Endothelial cell of umbilical vein (primary cell): ENCODE results near the gene DMXL1.

ENCODE experiments used
- EZH2 ChIP-seq: IDR thresholded peaks from 2 replicates; pipeline ENCODE4 v1.6.1; 2012; ENCODE audit warnings: borderline replicate concordance, low read depth, mild to moderate bottlenecking, moderate library complexity, low read length, inconsistent platforms; ENCODE audit not compliant: severe bottlenecking
- FOS ChIP-seq: IDR thresholded peaks from 2 replicates; pipeline ENCODE4 v1.6.1; 2011; ENCODE audit warnings: mild to moderate bottlenecking, low read length, moderate library complexity, borderline replicate concordance; ENCODE audit not compliant: insufficient read depth
- POLR2A ChIP-seq: IDR thresholded peaks from 2 replicates; pipeline ENCODE4 v1.6.1; 2012; ENCODE audit warnings: low read depth, mild to moderate bottlenecking, control low read depth, low read length
- POLR2AphosphoS5 ChIP-seq: IDR thresholded peaks from 2 replicates; pipeline ENCODE4 v1.6.1; 2012; ENCODE audit warnings: low read depth, mild to moderate bottlenecking, control low read depth, low read length, moderate library complexity; ENCODE audit not compliant: insufficient read depth
- TF ChIP-seq, protein P1 (sequence below), 2 donors: IDR thresholded peaks; 1 replicate in 1 of 2; 2 replicates in 1 of 2; pipeline ENCODE4 v1.5.1; 2011; ENCODE audit warnings: low read length in 2 of 2, mild to moderate bottlenecking in 2 of 2, moderate library complexity in 2 of 2, control low read depth in 1 of 2, inconsistent platforms in 1 of 2, low read depth in 1 of 2; ENCODE audit not compliant: insufficient read depth in 1 of 2; ENCODE audit errors: extremely low read depth in 1 of 2
- TF ChIP-seq, protein P2 (sequence below): IDR thresholded peaks from 2 replicates; pipeline ENCODE4 v1.6.1; 2011; ENCODE audit not compliant: insufficient read depth, insufficient read length

DNA sequence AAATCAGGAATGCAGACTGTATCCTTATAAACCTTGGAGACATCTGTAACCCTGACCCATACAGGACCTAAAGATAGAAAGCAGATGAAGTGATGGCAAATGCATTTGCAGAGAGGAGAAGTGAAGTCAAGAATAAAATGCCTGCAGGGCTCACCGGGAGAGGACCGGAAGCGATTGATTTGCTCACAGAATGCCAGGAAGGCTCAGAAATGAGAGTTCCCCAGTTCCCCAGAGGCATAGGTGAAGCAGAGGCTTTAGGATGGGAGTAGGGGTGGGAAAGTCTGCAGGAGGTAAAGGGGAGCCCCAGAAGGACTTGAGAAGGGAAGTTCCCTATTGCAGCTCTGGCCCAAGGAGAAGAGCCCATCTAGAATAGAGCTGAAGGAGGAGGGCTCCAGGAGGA lies 221.0 kb downstream of the DMXL1 start:
- TF ChIP-seq, protein P1, sequence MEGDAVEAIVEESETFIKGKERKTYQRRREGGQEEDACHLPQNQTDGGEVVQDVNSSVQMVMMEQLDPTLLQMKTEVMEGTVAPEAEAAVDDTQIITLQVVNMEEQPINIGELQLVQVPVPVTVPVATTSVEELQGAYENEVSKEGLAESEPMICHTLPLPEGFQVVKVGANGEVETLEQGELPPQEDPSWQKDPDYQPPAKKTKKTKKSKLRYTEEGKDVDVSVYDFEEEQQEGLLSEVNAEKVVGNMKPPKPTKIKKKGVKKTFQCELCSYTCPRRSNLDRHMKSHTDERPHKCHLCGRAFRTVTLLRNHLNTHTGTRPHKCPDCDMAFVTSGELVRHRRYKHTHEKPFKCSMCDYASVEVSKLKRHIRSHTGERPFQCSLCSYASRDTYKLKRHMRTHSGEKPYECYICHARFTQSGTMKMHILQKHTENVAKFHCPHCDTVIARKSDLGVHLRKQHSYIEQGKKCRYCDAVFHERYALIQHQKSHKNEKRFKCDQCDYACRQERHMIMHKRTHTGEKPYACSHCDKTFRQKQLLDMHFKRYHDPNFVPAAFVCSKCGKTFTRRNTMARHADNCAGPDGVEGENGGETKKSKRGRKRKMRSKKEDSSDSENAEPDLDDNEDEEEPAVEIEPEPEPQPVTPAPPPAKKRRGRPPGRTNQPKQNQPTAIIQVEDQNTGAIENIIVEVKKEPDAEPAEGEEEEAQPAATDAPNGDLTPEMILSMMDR (IDR thresholded peaks at IDR 0.05; ENCODE audit: extremely low read depth in 1 of 2, insufficient read depth in 1 of 2, low read depth in 1 of 2, low read length in 2 of 2), result no peak
- TF ChIP-seq, protein P2, sequence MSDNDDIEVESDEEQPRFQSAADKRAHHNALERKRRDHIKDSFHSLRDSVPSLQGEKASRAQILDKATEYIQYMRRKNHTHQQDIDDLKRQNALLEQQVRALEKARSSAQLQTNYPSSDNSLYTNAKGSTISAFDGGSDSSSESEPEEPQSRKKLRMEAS, result no peak
- TF ChIP-seq EZH2, result no peak
- TF ChIP-seq POLR2A, result no peak
- TF ChIP-seq POLR2AphosphoS5, result no peak
- no peak for TF ChIP-seq FOS
